ENCODE results near the gene NANOS2. TPM values are rescaled to one million over a fixed set of nuclear protein-coding genes. Genes with fewer than 3 reads are reported as not detected.

NANOS2 gene
- total and polyA plus RNA-seq, 2 of the 4 experiments (the other 2 are of a cell fraction): not detected

GRCh38 chr19:45864629-45865082 is 49.9 kb downstream of the NANOS2 start:
- Histone ChIP-seq H3K36me3 (ENCODE audit: control insufficient read depth, insufficient read depth, low read length) (peaks cover 3% of the 10 kb centered on the region; the same call in 1 of the 2 replicates), H3K4me1 (ENCODE audit: control insufficient read depth, insufficient read depth, low read length) (no peaks in the 10 kb centered on the region), H2AFZ (replicated peaks; ENCODE audit: low read length, poor library complexity) (peak overlapping the region; percentile 78), H3K4me3 (ENCODE audit: insufficient read depth, low read depth, low read length) (no peak overlapping the region), H3K79me1 (ENCODE audit: low read depth in 1 of 2, low read length in 2 of 2) (peaks cover 9 to 18% of the 10 kb centered on the region in 2 experiments; a peak in 3 of 4 replicates), H4K91ac (ENCODE audit: insufficient read depth, low read depth, low read length) (no peak overlapping the region), H3K4ac (ENCODE audit: low read depth, low read length) (no peak overlapping the region), H2AK5ac (ENCODE audit: low read depth, low read length) (no peak overlapping the region), H3K9me3 (ENCODE audit: control insufficient read depth, insufficient read depth, low read length) (peaks cover 2% of the 10 kb centered on the region; the same call in 1 of the 2 replicates), H3K23ac (ENCODE audit: low read depth, low read length) (no peak overlapping the region), H3K9me1 (ENCODE audit: insufficient read depth, low read length) (no peaks in the 10 kb centered on the region), H2BK120ac (ENCODE audit: low read depth, low read length) (no peak overlapping the region), H4K5ac (ENCODE audit: low read depth, low read length) (no peak overlapping the region), H3K9ac (ENCODE audit: low read depth, low read length) (no peak overlapping the region), H4K20me1 (ENCODE audit: insufficient read depth, low read length) (peaks cover 12% of the 10 kb centered on the region), H3K4me2 (ENCODE audit: low read depth, low read length) (peak overlapping the region; percentile 43; the same call in 1 of the 2 replicates), H2BK5ac (ENCODE audit: low read depth, low read length, poor library complexity, severe bottlenecking) (no peak overlapping the region), H4K8ac (ENCODE audit: low read depth in 2 of 2, low read length in 2 of 2) (no peak overlapping the region), H3K18ac (ENCODE audit: low read depth, low read length) (no peak overlapping the region), H2AK9ac (replicated peaks; ENCODE audit: low read depth, low read length, poor library complexity) (no peak overlapping the region), H3K27me3 (ENCODE audit: control insufficient read depth, insufficient read depth, low read length) (peaks cover 40% of the 10 kb centered on the region), H3K27ac (ENCODE audit: insufficient read depth, low read length) (no peak overlapping the region), H3K56ac (ENCODE audit: extremely low read depth, insufficient read depth, low read length) (no peak overlapping the region), H2BK20ac (ENCODE audit: low read depth, low read length) (no peak overlapping the region), H2BK15ac (ENCODE audit: low read depth, low read length) (no peak overlapping the region), H3K14ac (replicated peaks; ENCODE audit: low read depth, low read length) (no peak overlapping the region)
- ATAC-seq (ENCODE audit: low read depth): no peak
- DNase-seq: no peak
- WGBS, 2 experiments (ENCODE audit: extremely low coverage in 2 of 2, insufficient read length in 1 of 2): 3% methylated on average over 4 of the region's 12 CpGs; no CpG with 5 or more reads in 1 of the 2 experiments
- intact Hi-C loops (cut with micrococcal nuclease) (no loop called here), dilution Hi-C loops (cut with HindIII; ENCODE audit: low sequenced_read_pairs, unreplicated experiment) (no loop called here), in situ Hi-C loops (cut with MboI; ENCODE audit: low sequenced_read_pairs) (no loop called here)
- CTCF ChIA-PET: interaction anchor here (0.7 kb wide), 1 partner anchor 20 kb away, joined by 3 read pairs; no protein-coding TSS in a partner anchor
- POLR2A ChIA-PET (ENCODE audit: unreplicated experiment): no interaction called here
- TF ChIP-seq SMC3 (IDR thresholded peaks at IDR 0.05; ENCODE audit: low read depth, low read length) (no peak), USF2 (IDR thresholded peaks at IDR 0.05; ENCODE audit: low read depth, low read length) (no peak), BHLHE40 (IDR thresholded peaks at IDR 0.05; ENCODE audit: low read depth, low read length) (no peak)
- BruUV-seq (replicated peaks): no TSS peak
